Measurements from ENCODE around the gene ZNF718.
"Not testable (repeated sequence)": the region's sequence is repeated elsewhere in the genome, so short reads cannot be mapped to it uniquely, and the experiment has no call there.

Gene ZNF718

GRCh38 chr4:146621-147020, 22.3 kb downstream of the ZNF718 start:
- TF ChIP-seq CTCF (IDR thresholded peaks at IDR 0.05; ENCODE audit: low read depth, low read length) (no peak), POLR2A (IDR thresholded peaks at IDR 0.05; ENCODE audit: extremely low read depth, insufficient read length) (no peak), MYC (IDR thresholded peaks at IDR 0.05; ENCODE audit: low read depth, low read length) (no peak), MAX (IDR thresholded peaks at IDR 0.05; ENCODE audit: low read depth, low read length) (no peak)
- no peak for DNase-seq (ENCODE audit: low read depth)
- H3K4me3 ChIP-seq (ENCODE audit: low read depth, low read length): no peak overlapping the region

- no peak for TF ChIP-seq MAX (IDR thresholded peaks at IDR 0.05; ENCODE audit: low read depth, low read length)
- no peak for TF ChIP-seq POLR2A (IDR thresholded peaks at IDR 0.05; ENCODE audit: extremely low read depth, insufficient read length)
- TF ChIP-seq MYC (IDR thresholded peaks at IDR 0.05; ENCODE audit: low read depth, low read length): no peak
- no peak for TF ChIP-seq CTCF (IDR thresholded peaks at IDR 0.05; ENCODE audit: low read depth, low read length)
- DNase-seq (ENCODE audit: low read depth): no peak
- H3K4me3 ChIP-seq (ENCODE audit: low read depth, low read length): no peak overlapping the region
These were observed 22.9 kb downstream of the ZNF718 start for GRCh38 chr4:147233-147632.

- no peak for TF ChIP-seq MAX (IDR thresholded peaks at IDR 0.05; ENCODE audit: low read depth, low read length)
- no peak for TF ChIP-seq POLR2A (IDR thresholded peaks at IDR 0.05; ENCODE audit: extremely low read depth, insufficient read length)
- TF ChIP-seq CTCF (IDR thresholded peaks at IDR 0.05; ENCODE audit: low read depth, low read length): no peak
- no peak for TF ChIP-seq MYC (IDR thresholded peaks at IDR 0.05; ENCODE audit: low read depth, low read length)
- H3K4me3 ChIP-seq (ENCODE audit: low read depth, low read length): no peak overlapping the region
- peak; percentile 33 for DNase-seq (ENCODE audit: low read depth)
These were observed 37.4 kb downstream of the ZNF718 start for GRCh38 chr4:161496-162284.

GRCh38 chr4:169640-170039, 45.3 kb downstream of the ZNF718 start:
- not testable (repeated sequence) for H3K4me3 ChIP-seq (ENCODE audit: low read depth, low read length); DNase-seq (ENCODE audit: low read depth)

GRCh38 chr4:171318-171717, 47.0 kb downstream of the ZNF718 start:
- not testable (repeated sequence) for H3K4me3 ChIP-seq (ENCODE audit: low read depth, low read length); DNase-seq (ENCODE audit: low read depth)

- no peak overlapping the region for H3K4me3 ChIP-seq (ENCODE audit: low read depth, low read length)
- TF ChIP-seq CTCF (IDR thresholded peaks at IDR 0.05; ENCODE audit: low read depth, low read length) (no peak), MAX (IDR thresholded peaks at IDR 0.05; ENCODE audit: low read depth, low read length) (no peak), MYC (IDR thresholded peaks at IDR 0.05; ENCODE audit: low read depth, low read length) (no peak), POLR2A (IDR thresholded peaks at IDR 0.05; ENCODE audit: extremely low read depth, insufficient read length) (no peak)
- DNase-seq (ENCODE audit: low read depth): no peak
These were observed 49.5 kb downstream of the ZNF718 start for GRCh38 chr4:173666-174314.

- H3K4me3 ChIP-seq (ENCODE audit: low read depth, low read length): no peak overlapping the region
- TF ChIP-seq CTCF (IDR thresholded peaks at IDR 0.05; ENCODE audit: low read depth, low read length) (no peak), MYC (IDR thresholded peaks at IDR 0.05; ENCODE audit: low read depth, low read length) (no peak), MAX (IDR thresholded peaks at IDR 0.05; ENCODE audit: low read depth, low read length) (no peak), POLR2A (IDR thresholded peaks at IDR 0.05; ENCODE audit: extremely low read depth, insufficient read length) (no peak)
- no peak for DNase-seq (ENCODE audit: low read depth)
These were observed 51.7 kb downstream of the ZNF718 start for GRCh38 chr4:175986-176385.

Measured in NB4 (cell line).